NCI-H446 (cell line): ENCODE data around the gene TEDDM1.
"Not testable (repeated sequence)": the region's sequence is repeated elsewhere in the genome, so short reads cannot be mapped to it uniquely, and the experiment has no call there.

Experiments
- DNase-seq, 2 experiments: peaks; one replicate each; lab custom pipeline; 2025; lab: John Stamatoyannopoulos, UW

TEDDM1 gene

GRCh38 chr1:182380199-182380598 is 20.3 kb downstream of the TEDDM1 start:
- DNase-seq = no peak

- not testable (repeated sequence) for DNase-seq
Measured at GRCh38 chr1:182379781-182380180, 20.7 kb downstream of the TEDDM1 start.

- no peak for DNase-seq
Measured at GRCh38 chr1:182376936-182377574, 23.4 kb downstream of the TEDDM1 start.

- peak in 1 of 2 experiments; percentile 40 for DNase-seq
Measured at GRCh38 chr1:182374101-182374834, 26.2 kb downstream of the TEDDM1 start.

- no peak for DNase-seq
Measured at GRCh38 chr1:182370532-182370931, 29.9 kb downstream of the TEDDM1 start.

GRCh38 chr1:182368903-182369302 is 31.6 kb downstream of the TEDDM1 start:
- no peak for DNase-seq

- DNase-seq = no peak
Measured at GRCh38 chr1:182368358-182368757, 32.1 kb downstream of the TEDDM1 start.

GRCh38 chr1:182367926-182368325 is 32.5 kb downstream of the TEDDM1 start:
- peak in 1 of 2 experiments; percentile 40 for DNase-seq

- no peak for DNase-seq
Measured at GRCh38 chr1:182366596-182366995, 33.9 kb downstream of the TEDDM1 start.

- no peak for DNase-seq
Measured at GRCh38 chr1:182359645-182360044, 40.8 kb downstream of the TEDDM1 start.

- DNase-seq = peak; percentile 73 to 94
Measured at GRCh38 chr1:182357913-182358312, 42.6 kb downstream of the TEDDM1 start.

- no peak for DNase-seq
Measured at GRCh38 chr1:182357171-182357570, 43.3 kb downstream of the TEDDM1 start.

- no peak for DNase-seq
Measured at GRCh38 chr1:182355723-182356098, 44.8 kb downstream of the TEDDM1 start.

- DNase-seq = no peak
Measured at GRCh38 chr1:182351790-182352364, 48.6 kb downstream of the TEDDM1 start.

GRCh38 chr1:182350839-182351238 is 49.6 kb downstream of the TEDDM1 start:
- DNase-seq = no peak

GRCh38 chr1:182348961-182349747 is 51.3 kb downstream of the TEDDM1 start:
- no peak for DNase-seq
